Neural cell (in vitro differentiated cells): ENCODE results near the gene ZNF552.

ENCODE experiments used
- EP300 ChIP-seq: fragments of 450-650 bp; conservative IDR thresholded peaks from 2 replicates; pipeline ENCODE4 v1.6.1; 2014; ENCODE audit warnings: antibody characterized with exemption, mild to moderate bottlenecking, moderate library complexity; ENCODE audit not compliant: poor library complexity, severe bottlenecking
- EZH2 ChIP-seq: fragments of 200-600, 300-800 bp; shearing (Covaris generic), sonication (generic); IDR thresholded peaks from 2 replicates; pipeline ENCODE4 v1.6.1; 2014; ENCODE audit warnings: antibody characterized with exemption, low read length, borderline replicate concordance, mild to moderate bottlenecking; ENCODE audit not compliant: insufficient read depth, poor library complexity, severe bottlenecking
- POLR2AphosphoS5 ChIP-seq: IDR thresholded peaks from 2 replicates; pipeline ENCODE4 v1.6.1; 2012
- RAD21 ChIP-seq: fragments of 450-650 bp; conservative IDR thresholded peaks from 2 replicates; pipeline ENCODE4 v1.6.1; 2014; ENCODE audit warnings: antibody characterized with exemption, mild to moderate bottlenecking, moderate library complexity
- TAF1 ChIP-seq: IDR thresholded peaks from 2 replicates; pipeline ENCODE4 v1.6.1; 2012; ENCODE audit warnings: low read depth
- TF ChIP-seq, protein P1 (sequence below): fragments of 450-650 bp; IDR thresholded peaks from 2 replicates; pipeline ENCODE4 v1.5.1; 2014; ENCODE audit warnings: antibody characterized with exemption, mild to moderate bottlenecking, moderate library complexity; ENCODE audit not compliant: poor library complexity, severe bottlenecking

DNA sequence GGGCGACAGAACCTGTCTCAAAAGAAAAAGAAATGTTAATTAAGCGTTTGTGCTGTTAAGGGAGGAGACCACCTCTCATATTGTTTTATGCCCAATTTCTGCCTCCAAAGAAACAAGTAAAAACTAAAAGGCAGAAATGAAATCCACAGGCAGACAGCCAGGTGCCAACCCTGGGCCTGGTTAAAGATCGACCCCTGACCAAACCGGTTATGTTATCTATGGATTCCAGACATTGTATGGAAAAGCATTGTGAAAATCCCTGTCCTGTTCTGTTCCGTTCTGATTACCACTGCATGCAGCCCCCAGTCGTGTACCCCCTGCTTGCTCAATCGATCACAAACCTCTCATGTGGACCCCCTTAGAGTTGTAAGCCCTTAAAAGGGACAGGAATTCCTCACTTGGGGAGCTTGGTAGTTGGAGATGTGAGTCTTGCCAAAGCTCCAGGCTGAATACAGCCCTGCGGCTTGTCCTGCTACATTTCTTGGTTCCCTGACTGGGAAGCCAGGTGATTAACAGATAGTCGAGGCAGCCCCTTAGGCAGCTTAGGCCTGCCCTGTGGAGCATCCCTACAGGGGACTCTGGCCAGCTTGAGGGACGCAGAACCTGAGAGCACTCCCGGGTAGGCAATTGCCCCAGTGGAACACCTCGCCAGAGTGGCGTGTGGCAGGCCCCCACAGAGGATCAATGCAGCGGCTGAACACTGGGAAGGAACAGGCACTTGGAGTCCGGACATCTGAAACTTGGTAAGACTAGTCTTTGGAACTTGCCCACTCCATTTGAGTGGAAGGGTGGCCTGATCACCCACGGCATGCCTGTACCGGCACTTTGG lies 748 bp upstream of the ZNF552 start:
- no peak for TF ChIP-seq RAD21
- TF ChIP-seq, protein P1, sequence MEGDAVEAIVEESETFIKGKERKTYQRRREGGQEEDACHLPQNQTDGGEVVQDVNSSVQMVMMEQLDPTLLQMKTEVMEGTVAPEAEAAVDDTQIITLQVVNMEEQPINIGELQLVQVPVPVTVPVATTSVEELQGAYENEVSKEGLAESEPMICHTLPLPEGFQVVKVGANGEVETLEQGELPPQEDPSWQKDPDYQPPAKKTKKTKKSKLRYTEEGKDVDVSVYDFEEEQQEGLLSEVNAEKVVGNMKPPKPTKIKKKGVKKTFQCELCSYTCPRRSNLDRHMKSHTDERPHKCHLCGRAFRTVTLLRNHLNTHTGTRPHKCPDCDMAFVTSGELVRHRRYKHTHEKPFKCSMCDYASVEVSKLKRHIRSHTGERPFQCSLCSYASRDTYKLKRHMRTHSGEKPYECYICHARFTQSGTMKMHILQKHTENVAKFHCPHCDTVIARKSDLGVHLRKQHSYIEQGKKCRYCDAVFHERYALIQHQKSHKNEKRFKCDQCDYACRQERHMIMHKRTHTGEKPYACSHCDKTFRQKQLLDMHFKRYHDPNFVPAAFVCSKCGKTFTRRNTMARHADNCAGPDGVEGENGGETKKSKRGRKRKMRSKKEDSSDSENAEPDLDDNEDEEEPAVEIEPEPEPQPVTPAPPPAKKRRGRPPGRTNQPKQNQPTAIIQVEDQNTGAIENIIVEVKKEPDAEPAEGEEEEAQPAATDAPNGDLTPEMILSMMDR: no peak
- no peak for TF ChIP-seq TAF1
- no peak for TF ChIP-seq EZH2
- no peak for TF ChIP-seq EP300
- no peak for TF ChIP-seq POLR2AphosphoS5
